Activated T-cell treated with anti-CD3 and anti-CD28 coated beads, Interleukin-2, amount 50 U/mL, for 72 hours (primary cell): ENCODE measurements around the gene PTCH1. TPM values are rescaled to one million over a fixed set of nuclear protein-coding genes. Genes with fewer than 3 reads are reported as not detected.

ENCODE experiments used
- ATAC-seq, 2 donors: fragments of 150-1000 bp; cut with Tn5 transposase; replicated peaks in 1 of 2; 2 replicates each; pipeline ENCODE4 v1.10.0; 2021; ENCODE audit warnings: moderate library complexity in 2 of 2, mild to moderate bottlenecking in 1 of 2
- DNase-seq, 2 donors: peaks; one replicate each; pipeline ENCODE4 v3.0.0; 2021 to 2022; ENCODE audit warnings: mixed read lengths in 1 of 2
- H3K27ac Mint-ChIP-seq: one replicate; pipeline ENCODE4 v1.8.0; 2022; ENCODE audit warnings: mild to moderate bottlenecking, moderate library complexity, mixed read lengths
- H3K27me3 Mint-ChIP-seq: one replicate; pipeline ENCODE4 v1.8.0; 2022; ENCODE audit warnings: low read depth, mixed read lengths
- H3K36me3 Mint-ChIP-seq, 2 donors: one replicate each; pipeline ENCODE4 v1.8.0; 2022; ENCODE audit warnings: mixed read lengths in 2 of 2, mild to moderate bottlenecking in 1 of 2; ENCODE audit not compliant: insufficient read depth in 2 of 2
- H3K4me1 Mint-ChIP-seq: one replicate; pipeline ENCODE4 v1.8.0; 2022; ENCODE audit warnings: low read depth, mixed read lengths
- H3K4me3 Mint-ChIP-seq, 2 donors: one replicate each; pipeline ENCODE4 v1.8.0; 2022; ENCODE audit warnings: mild to moderate bottlenecking in 2 of 2, mixed read lengths in 2 of 2, moderate library complexity in 2 of 2
- H3K9me3 Mint-ChIP-seq, 2 donors: one replicate each; pipeline ENCODE4 v1.8.0; 2022; ENCODE audit warnings: mixed read lengths in 2 of 2
- total RNA-seq, 2 donors: library from RNA; stranded (reverse); gene quantifications; one replicate each; pipeline ENCODE4 v1.2.3, GENCODE V29; 2022

Gene PTCH1
- total RNA-seq, 2 donors from 2014 or later, result 5.9 to 10.5 TPM

GRCh38 chr9:95509851-95510708, 6.7 kb downstream of the PTCH1 start:
- ATAC-seq (no peak), DNase-seq (no peak)
- peak overlapping the region; percentile 86 to 89 for H3K4me3 Mint-ChIP-seq
- H3K27me3 Mint-ChIP-seq, result peaks cover 44% of the 10 kb centered on the region
- peaks cover 5 to 7% of the 10 kb centered on the region in 2 donors for H3K36me3 Mint-ChIP-seq
- H3K27ac Mint-ChIP-seq, result peak overlapping the region; percentile 78
- H3K4me1 Mint-ChIP-seq, result peaks cover 48% of the 10 kb centered on the region
- no peaks in the 10 kb centered on the region for H3K9me3 Mint-ChIP-seq

DNA sequence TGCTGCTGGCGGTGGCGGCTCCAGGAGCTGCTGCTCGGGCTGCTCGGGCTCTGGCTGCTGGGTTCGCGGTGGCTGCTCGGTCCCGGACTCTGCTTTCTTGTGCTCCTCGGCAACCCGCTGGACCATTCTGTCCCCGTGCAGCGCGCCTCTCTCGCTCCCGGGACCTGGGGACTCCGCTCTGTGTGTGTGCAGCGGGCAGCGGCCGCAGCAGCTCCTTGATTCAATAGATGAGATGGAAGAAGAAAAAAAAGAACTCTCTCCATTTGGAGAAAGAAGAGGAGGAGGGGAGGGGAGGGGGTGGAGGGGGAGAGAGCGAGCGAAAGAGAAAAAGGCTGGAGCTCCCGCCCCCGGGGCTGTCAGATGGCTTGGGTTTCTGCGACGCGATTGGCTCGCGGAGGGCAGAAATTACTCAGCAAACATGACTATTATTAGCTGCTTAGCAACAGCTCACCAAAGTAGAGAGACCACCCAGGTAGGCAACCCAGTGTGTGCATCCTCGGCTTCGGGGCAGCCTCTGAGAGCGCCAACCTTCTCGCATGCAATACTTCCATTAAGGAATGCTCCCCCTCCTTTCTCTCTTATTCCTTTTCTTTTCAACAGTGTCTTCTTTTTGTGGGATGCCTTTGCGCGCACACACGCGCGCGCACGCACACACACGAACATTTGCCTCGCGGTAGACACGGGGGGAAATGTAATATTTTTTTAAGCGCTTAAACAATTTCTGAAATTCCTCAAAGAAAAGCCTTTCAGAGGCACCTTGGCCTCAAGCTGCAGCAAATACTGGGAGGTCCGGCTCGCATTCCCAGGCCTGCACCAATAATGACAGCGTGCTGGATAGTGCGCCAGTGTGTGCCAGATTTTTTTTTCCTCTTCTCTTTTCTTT, 7.6 kb downstream of the PTCH1 start:
- H3K9me3 Mint-ChIP-seq, result no peaks in the 10 kb centered on the region
- no peak overlapping the region for H3K27ac Mint-ChIP-seq
- H3K4me3 Mint-ChIP-seq, result peak overlapping the region; percentile 86 to 89
- peaks cover 5 to 7% of the 10 kb centered on the region in 2 donors for H3K36me3 Mint-ChIP-seq
- H3K4me1 Mint-ChIP-seq, result peaks cover 55% of the 10 kb centered on the region
- peaks cover 49% of the 10 kb centered on the region for H3K27me3 Mint-ChIP-seq
- peak; percentile 16 to 25 for ATAC-seq
- peak; percentile 66 to 70 for DNase-seq

- ATAC-seq, result peak; percentile 10 to 12
- peaks cover 56% of the 10 kb centered on the region for H3K4me1 Mint-ChIP-seq
- H3K27me3 Mint-ChIP-seq, result peaks cover 47% of the 10 kb centered on the region
Observed at GRCh38 chr9:95508242-95508967, 8.4 kb downstream of the PTCH1 start.

DNA sequence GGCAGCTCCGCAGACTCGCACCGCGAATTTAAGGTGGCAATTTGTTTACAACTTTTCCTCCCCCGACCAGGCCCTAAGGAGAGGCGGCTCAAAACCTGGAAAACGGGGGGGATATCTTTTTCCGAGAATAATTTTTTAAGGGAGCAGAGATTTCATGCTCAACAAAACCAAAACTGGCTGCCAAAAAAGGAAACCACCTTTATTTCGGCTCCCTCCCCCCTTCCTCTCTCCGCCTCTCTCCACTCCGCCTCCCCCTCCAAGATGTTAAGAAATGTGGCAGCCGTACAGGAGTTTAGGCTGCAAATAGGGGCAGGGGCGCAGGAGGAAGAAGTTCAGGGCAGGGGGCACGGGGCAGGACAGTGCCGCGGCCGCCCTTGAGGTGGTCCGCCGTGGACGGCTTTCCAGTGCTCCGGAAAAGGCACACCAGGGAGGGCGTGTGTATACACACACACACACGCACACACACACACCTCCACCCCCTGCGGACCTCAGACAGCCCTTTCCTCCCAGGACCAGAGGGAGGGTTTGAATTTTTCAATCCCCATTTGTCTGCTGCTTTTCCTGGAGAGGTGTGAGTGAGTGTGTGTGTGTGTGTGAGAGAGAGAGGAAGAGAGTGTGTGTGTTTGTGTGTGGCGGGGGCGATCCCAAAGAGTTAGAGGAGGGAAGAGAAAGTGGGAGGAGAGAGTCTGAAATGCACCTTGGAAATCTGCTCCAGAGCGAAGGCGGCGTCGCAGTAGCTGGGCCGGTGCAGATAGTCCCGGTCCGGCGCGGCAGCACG, 9.1 kb downstream of the PTCH1 start:
- Mint-ChIP-seq H3K4me1 (peaks cover 49% of the 10 kb centered on the region), H3K27me3 (peaks cover 45% of the 10 kb centered on the region), H3K36me3 (peaks cover 5 to 7% of the 10 kb centered on the region in 2 donors), H3K4me3 (peak overlapping the region; percentile 94 to 100), H3K27ac (no peak overlapping the region), H3K9me3 (no peaks in the 10 kb centered on the region)
- ATAC-seq (peak; percentile 10 to 18), DNase-seq (peak; percentile 44 to 48)

More at GRCh38 chr9:95508242-95508967, 8.4 kb downstream of the PTCH1 start:
- peak; percentile 41 to 56 for DNase-seq
- Mint-ChIP-seq H3K36me3 (peaks cover 5 to 7% of the 10 kb centered on the region in 2 donors), H3K9me3 (no peaks in the 10 kb centered on the region), H3K4me3 (peak overlapping the region; percentile 94 to 100), H3K27ac (no peak overlapping the region)

- ATAC-seq (peak in 1 of 2 donors; percentile 1), DNase-seq (peak; percentile 30 to 43)
- Mint-ChIP-seq H3K4me1 (peaks cover 41% of the 10 kb centered on the region), H3K27ac (no peak overlapping the region), H3K27me3 (peaks cover 45% of the 10 kb centered on the region), H3K36me3 (peaks cover 5 to 6% of the 10 kb centered on the region in 2 donors), H3K9me3 (no peaks in the 10 kb centered on the region), H3K4me3 (peak overlapping the region; percentile 94 to 100)
Observed at GRCh38 chr9:95506678-95507463, 9.9 kb downstream of the PTCH1 start.

GRCh38 chr9:95506428-95506677, 10.4 kb downstream of the PTCH1 start:
- H3K36me3 Mint-ChIP-seq, result peaks cover 5% of the 10 kb centered on the region in 2 donors
- H3K27ac Mint-ChIP-seq, result peak overlapping the region; percentile 44
- peaks cover 36% of the 10 kb centered on the region for H3K4me1 Mint-ChIP-seq
- peak in 1 of 2 donors; percentile 8 for ATAC-seq
- peaks cover 45% of the 10 kb centered on the region for H3K27me3 Mint-ChIP-seq
- H3K9me3 Mint-ChIP-seq, result no peaks in the 10 kb centered on the region
- DNase-seq, result peak; percentile 27 to 59
- H3K4me3 Mint-ChIP-seq, result peak overlapping the region; percentile 94 to 100

- Mint-ChIP-seq H3K4me1 (peaks cover 34% of the 10 kb centered on the region), H3K36me3 (peaks cover 5% of the 10 kb centered on the region in 2 donors), H3K27ac (peak overlapping the region; percentile 61), H3K4me3 (peak overlapping the region; percentile 94 to 100), H3K27me3 (peaks cover 45% of the 10 kb centered on the region), H3K9me3 (no peaks in the 10 kb centered on the region)
- DNase-seq, result peak; percentile 48 to 55
- peak; percentile 23 to 27 for ATAC-seq
Observed at GRCh38 chr9:95505717-95506427, 10.9 kb downstream of the PTCH1 start.

GRCh38 chr9:95505072-95505716, 11.6 kb downstream of the PTCH1 start:
- DNase-seq, result no peak
- Mint-ChIP-seq H3K27me3 (peaks cover 45% of the 10 kb centered on the region), H3K36me3 (peaks cover 3 to 5% of the 10 kb centered on the region in 2 donors), H3K4me1 (peaks cover 32% of the 10 kb centered on the region), H3K9me3 (no peaks in the 10 kb centered on the region), H3K27ac (peak overlapping the region; percentile 61), H3K4me3 (peak overlapping the region; percentile 76 to 85)
- ATAC-seq, result no peak

- no peak for DNase-seq
- Mint-ChIP-seq H3K4me3 (peak overlapping the region; percentile 29 to 76), H3K4me1 (peaks cover 23% of the 10 kb centered on the region), H3K27ac (peak overlapping the region; percentile 70), H3K36me3 (peaks cover 3% of the 10 kb centered on the region in 2 donors), H3K9me3 (no peaks in the 10 kb centered on the region), H3K27me3 (peaks cover 37% of the 10 kb centered on the region)
- no peak for ATAC-seq
Observed at GRCh38 chr9:95504053-95504963, 12.5 kb downstream of the PTCH1 start.

GRCh38 chr9:95503369-95503768, 13.4 kb downstream of the PTCH1 start:
- Mint-ChIP-seq H3K27me3 (peaks cover 37% of the 10 kb centered on the region), H3K9me3 (no peaks in the 10 kb centered on the region), H3K36me3 (peaks cover 2 to 3% of the 10 kb centered on the region in 2 donors), H3K4me1 (peaks cover 23% of the 10 kb centered on the region), H3K4me3 (no peak overlapping the region), H3K27ac (no peak overlapping the region)
- ATAC-seq (no peak), DNase-seq (no peak)
